ENCODE measurements around the gene ETF1. TPM values are rescaled to one million over a fixed set of nuclear protein-coding genes. Genes with fewer than 3 reads are reported as not detected.

ETF1 gene
- total RNA-seq, 2 experiments from 2014 or later: 92.7 to 93.3 TPM

DNA sequence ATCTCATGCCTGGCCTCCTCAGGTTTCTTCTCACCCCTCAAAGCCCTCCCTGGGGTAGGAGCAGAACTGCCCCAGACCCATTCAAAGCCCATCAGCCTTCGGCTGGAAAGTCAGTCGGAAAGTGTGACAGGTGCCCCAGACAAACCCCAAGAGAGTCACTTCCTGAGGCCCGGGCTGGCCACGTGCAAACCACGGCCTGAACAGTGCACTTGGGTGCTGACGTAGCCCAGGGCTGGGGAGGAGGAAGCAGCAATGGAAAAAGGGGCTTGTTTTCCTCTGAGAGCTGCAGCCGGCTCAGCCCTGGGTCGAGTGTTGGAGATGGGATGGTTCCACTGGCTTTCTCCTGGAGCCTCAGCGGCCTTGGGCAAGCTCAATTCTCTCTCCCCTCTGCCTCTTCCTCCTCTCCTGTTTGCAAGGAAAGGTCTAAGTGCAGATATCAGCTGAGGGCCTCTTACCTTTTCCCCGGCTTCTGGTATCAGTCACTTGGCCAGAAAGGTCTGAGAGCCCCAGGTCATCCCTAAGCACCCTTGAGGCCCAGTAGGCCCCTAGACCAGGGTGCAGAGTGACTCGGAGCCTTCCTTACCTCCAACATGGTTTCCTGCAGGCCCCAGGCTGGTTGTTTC, 83.6 kb downstream of the ETF1 start:
- H3K4me1 Mint-ChIP-seq (ENCODE audit: low read depth): peaks cover 37% of the 10 kb centered on the region
- ChIA-PET POLR2A (interaction anchor here (0.8 to 1.4 kb wide), 5 partner anchors 9 to 116 kb away, joined by 3 to 4 read pairs (median 3); partner anchors contain the start of genes ETF1 and HSPA9), CTCF (interaction anchor here (2.2 kb wide), 1 partner anchor 10 kb away, joined by 16 read pairs; no protein-coding TSS in a partner anchor)
- peak overlapping the region; percentile 98 for H3K27ac Mint-ChIP-seq
- no peaks in the 10 kb centered on the region for H3K27me3 Mint-ChIP-seq (ENCODE audit: low read depth)
- H3K4me3 Mint-ChIP-seq: peak overlapping the region; percentile 25
- H3K9me3 Mint-ChIP-seq (ENCODE audit: insufficient read depth): no peaks in the 10 kb centered on the region
- ATAC-seq: peak; percentile 69
- H3K36me3 Mint-ChIP-seq (ENCODE audit: low read depth): peaks cover 3% of the 10 kb centered on the region
- peak; percentile 92 for DNase-seq

DNA sequence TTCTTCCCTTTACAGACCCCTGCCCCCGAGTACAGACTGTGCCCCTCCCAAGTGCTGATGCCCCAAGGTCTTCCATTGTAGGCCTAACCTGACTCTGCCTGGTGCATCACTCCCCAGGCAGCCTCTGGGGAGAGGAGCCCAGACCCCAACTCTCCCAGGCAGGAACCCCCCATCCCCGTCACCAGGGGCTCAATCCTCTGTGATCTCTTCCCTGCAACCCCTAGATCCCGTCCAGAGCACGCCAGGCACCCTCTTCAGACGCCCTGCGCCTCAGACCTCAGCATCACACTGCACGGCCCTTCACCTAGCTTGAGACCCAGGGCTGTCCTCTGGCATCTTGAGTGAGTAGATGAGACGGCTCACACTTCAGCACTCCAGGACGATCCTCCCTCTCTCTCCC, 84.2 kb downstream of the ETF1 start:
- Mint-ChIP-seq H3K36me3 (ENCODE audit: low read depth) (peaks cover 3% of the 10 kb centered on the region), H3K4me3 (peak overlapping the region; percentile 25), H3K9me3 (ENCODE audit: insufficient read depth) (no peaks in the 10 kb centered on the region), H3K27ac (peak overlapping the region; percentile 98), H3K4me1 (ENCODE audit: low read depth) (peaks cover 37% of the 10 kb centered on the region), H3K27me3 (ENCODE audit: low read depth) (no peaks in the 10 kb centered on the region)
- ATAC-seq: no peak
- no peak for DNase-seq
- POLR2A ChIA-PET: interaction anchor here (1.0 to 1.4 kb wide), 4 partner anchors 9 to 117 kb away, joined by 3 read pairs; partner anchors contain the start of gene HSPA9
- CTCF ChIA-PET: interaction anchor here (2.2 kb wide), 1 partner anchor 9 kb away, joined by 16 read pairs; no protein-coding TSS in a partner anchor

DNA sequence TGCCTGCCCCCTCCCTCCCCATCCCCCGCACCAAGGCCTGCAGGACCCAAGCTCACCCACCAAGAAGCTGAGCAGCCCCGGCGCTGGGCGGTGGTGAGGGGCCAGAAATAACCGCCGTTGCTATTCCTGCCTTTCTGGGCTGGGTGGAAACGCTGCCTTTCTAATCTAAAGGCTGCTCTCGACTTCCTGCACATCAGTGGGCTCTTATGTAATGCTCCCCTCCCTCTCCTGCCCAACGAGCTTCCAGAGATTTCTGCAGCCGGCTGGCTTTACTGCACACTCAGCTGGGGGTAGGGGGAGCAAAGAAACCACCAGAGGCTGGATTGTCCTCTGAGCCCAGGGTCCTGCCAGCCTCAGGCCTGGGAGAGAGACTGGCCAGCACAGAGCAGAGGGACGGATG, 84.7 kb downstream of the ETF1 start:
- H3K27ac Mint-ChIP-seq: peak overlapping the region; percentile 98
- H3K36me3 Mint-ChIP-seq (ENCODE audit: low read depth): peaks cover 3% of the 10 kb centered on the region
- ChIA-PET CTCF (interaction anchor here (1.5 to 2.2 kb wide), 3 partner anchors 9 to 105 kb away, joined by 6 to 16 read pairs (median 7); no protein-coding TSS in a partner anchor), POLR2A (interaction anchor here (1.0 to 1.4 kb wide), 2 partner anchors 8 to 117 kb away, joined by 3 read pairs; partner anchors contain the start of gene HSPA9)
- DNase-seq (no peak), ATAC-seq (no peak)
- H3K4me1 Mint-ChIP-seq (ENCODE audit: low read depth): peaks cover 34% of the 10 kb centered on the region
- no peaks in the 10 kb centered on the region for H3K9me3 Mint-ChIP-seq (ENCODE audit: insufficient read depth)
- H3K4me3 Mint-ChIP-seq: no peak overlapping the region
- no peaks in the 10 kb centered on the region for H3K27me3 Mint-ChIP-seq (ENCODE audit: low read depth)

DNA sequence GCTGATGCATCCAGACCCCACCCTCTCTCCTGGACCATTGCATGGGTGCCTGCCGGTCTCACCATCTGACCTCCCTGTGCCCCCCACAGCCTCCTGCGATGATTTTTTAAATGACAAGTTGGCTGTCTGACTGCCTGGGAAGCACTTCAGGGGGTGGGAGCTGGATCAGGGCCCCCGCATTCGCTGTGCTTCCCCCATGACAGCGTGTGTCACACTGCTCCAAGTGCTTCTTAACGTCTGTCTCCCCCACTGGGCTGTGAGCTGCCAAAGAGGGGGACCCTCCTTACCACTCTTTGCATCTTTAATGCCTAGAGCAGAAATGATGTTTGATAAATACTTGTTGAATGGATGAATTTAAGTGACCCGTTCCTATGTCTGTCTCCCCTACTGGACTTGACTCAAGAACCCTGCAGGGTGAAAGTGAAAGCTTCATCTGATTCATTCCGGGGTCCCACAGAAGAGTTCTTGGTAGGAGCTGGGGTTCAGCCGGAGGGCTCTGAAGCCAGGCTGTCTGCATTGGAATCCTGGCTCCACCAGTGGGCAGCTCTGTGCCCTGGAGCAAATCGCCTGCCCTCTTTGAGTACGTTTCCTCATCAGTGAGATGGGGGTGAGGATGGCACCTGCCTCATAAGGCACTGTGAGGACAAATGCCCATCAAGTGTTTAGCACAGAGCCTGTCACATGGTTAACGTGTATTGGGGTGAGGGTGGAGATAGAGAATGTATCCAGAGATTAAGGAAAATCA, 85.3 kb downstream of the ETF1 start:
- no peak for ATAC-seq
- Mint-ChIP-seq H3K4me1 (ENCODE audit: low read depth) (peaks cover 32% of the 10 kb centered on the region), H3K4me3 (no peak overlapping the region), H3K27ac (peak overlapping the region; percentile 69), H3K36me3 (ENCODE audit: low read depth) (peaks cover 3% of the 10 kb centered on the region), H3K27me3 (ENCODE audit: low read depth) (no peaks in the 10 kb centered on the region), H3K9me3 (ENCODE audit: insufficient read depth) (no peaks in the 10 kb centered on the region)
- CTCF ChIA-PET: interaction anchor here (1.5 to 2.7 kb wide), 3 partner anchors 7 to 104 kb away, joined by 6 to 10 read pairs (median 7); partner anchors contain the start of gene EGR1
- POLR2A ChIA-PET: interaction anchor here (0.6 to 0.8 kb wide), 2 partner anchors 7 to 838 kb away, joined by 3 read pairs; partner anchors contain the start of gene EGR1
- DNase-seq: no peak

Other genes with a start within 250 kb of the ETF1 start
- 10 to 100 TPM; 15.0 to 18.3 TPM for gene CDC25C, start 211.4 kb downstream of the ETF1 start, total RNA-seq
- gene FAM53C, start 205.0 kb downstream of the ETF1 start, total RNA-seq: 10 to 100 TPM; 26.9 to 29.9 TPM
- 10 to 100 TPM; 53.1 to 55.0 TPM for gene KDM3B, start 190.6 kb downstream of the ETF1 start, total RNA-seq
- gene REEP2, start 104.2 kb downstream of the ETF1 start, total RNA-seq: 1 to 10 TPM in 1 of 2 experiments, under 1 TPM in 1; 0.68 to 1.1 TPM
- 10 to 100 TPM in 1 of 2 experiments, 1 to 10 TPM in 1; 8.9 to 10.1 TPM for gene EGR1, start 77.8 kb downstream of the ETF1 start, total RNA-seq
- 100 to 1,000 TPM; 214 to 216 TPM for gene HSPA9, start 32.2 kb upstream of the ETF1 start, total RNA-seq
- 10 to 100 TPM; 22.4 to 22.9 TPM for gene CTNNA1, start 210.2 kb upstream of the ETF1 start, total RNA-seq

All from activated CD8-positive, alpha-beta T cell treated with anti-CD3 and anti-CD28 coated beads, Interleukin-2, amount 10 ng/mL, durations not matched to agents 7 days and 5 days (primary cell).